TTC549 (cell line): ENCODE data around the gene CD177.
"Not testable (repeated sequence)": the region's sequence is repeated elsewhere in the genome, so short reads cannot be mapped to it uniquely, and the experiment has no call there.

Experiments
- FAIRE-seq: peaks from 2 replicates; lab custom pipeline; 2012; peaks lifted over from hg19 to GRCh38; lab: Jason Lieb, UNC

CD177 gene

DNA sequence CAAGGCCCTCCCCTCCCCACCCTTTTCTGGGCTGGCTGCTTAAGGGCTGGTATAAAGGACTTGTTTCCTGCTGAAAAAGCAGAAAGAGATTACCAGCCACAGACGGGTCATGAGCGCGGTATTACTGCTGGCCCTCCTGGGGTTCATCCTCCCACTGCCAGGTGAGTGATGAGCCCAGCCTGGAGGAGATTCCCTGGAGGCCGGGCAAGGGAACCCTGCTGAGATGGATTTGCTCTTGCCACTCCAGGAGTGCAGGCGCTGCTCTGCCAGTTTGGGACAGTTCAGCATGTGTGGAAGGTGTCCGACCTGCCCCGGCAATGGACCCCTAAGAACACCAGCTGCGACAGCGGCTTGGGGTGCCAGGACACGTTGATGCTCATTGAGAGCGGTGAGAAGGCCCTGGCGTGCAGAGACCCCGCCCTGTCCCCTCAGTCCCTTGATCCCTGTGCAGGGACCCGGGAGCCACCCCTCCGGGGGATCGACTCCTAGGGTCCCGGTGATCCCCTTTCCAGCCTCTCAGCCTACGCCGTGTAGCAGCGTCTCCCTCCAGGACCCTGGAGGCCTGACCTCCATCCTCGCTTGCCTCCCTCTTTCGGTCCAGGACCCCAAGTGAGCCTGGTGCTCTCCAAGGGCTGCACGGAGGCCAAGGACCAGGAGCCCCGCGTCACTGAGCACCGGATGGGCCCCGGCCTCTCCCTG lies at the start of gene CD177:
CD177 (plus strand) TSS at position 81 of the 699 bp plus-strand sequence; CDS start at position 110, 29 bp downstream.
- FAIRE-seq: no peak

DNA sequence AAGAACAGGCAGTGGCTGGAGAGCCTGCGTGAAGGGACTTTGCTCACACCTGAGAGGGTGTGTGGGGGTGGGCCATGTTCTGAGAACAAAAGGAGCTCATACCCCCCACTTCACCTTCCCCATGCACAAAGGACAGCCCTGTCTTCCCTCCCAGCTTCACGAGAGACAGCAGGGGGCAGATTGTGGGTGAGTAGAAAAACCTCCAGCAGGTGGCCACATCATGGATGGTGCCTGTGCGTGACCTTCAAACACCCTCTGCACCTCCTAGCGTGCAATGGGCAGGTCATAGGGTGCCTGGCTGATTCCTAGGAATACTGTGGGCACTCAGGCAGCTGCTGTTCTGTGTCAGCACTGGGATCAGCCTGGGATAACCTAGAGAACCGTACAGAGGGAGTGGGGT lies 47.8 kb upstream of the CD177 start:
- no peak for FAIRE-seq

GRCh38 chr19:43306097-43306496 lies 47.4 kb upstream of the CD177 start:
- no peak for FAIRE-seq

- FAIRE-seq: no peak
Measured at GRCh38 chr19:43308244-43308815, 45.2 kb upstream of the CD177 start.

DNA sequence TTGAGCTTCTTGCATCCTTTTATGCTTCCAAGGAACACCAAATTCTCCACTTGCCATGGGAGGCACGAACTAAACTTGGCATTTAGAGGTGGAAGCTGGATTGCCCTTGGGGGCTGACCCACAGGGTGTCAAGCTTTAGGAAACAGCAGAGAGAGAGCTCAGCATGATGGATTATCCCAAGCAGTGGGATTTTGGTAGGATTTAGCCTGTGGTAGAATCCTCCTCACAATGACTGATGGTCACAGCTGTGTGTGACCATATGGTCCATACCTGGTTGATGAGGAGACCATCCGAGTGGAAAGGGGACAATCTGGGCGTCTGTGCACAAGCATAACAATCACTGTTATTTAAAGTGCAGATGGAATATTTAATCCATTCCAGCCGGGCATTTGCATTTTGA lies 44.0 kb upstream of the CD177 start:
- FAIRE-seq: no peak

DNA sequence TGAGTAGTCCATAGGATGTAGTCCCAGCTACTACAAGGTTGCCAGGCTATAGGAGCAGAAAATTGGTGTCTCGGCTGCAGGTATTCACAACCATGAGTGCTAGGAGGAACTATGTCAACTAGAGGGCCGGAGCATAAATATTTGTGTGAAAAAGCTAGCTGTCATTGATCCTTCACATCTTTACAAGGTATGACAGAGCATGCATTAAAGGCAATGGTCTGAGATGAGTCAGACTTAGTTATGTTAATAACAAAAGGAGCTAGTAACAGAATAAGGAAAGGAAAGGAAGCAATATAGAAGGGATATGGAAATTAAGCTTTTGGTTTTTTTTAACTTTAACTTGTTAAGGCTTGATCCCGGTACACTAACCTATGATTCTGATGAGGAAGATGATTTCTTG lies 43.3 kb upstream of the CD177 start:
- no peak for FAIRE-seq

DNA sequence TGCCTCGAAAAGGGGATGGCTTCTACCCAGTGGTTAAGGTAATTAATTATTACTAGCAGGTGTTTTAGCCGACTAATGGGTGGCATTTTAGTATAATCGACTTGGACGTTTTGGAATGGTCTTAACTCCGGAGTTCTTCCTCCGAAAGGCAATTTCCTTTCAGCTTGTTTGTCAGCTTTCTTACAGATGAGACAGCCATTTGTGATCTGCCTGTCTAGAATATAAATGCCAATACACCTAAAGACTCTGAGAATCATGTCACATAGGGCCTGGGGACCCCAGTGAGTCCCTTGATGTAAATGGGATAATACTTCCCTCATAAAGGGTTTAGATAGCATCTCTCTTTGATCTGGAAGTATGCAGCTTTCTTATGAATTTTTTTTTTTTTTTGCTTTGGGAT lies 42.2 kb upstream of the CD177 start:
- FAIRE-seq: no peak

DNA sequence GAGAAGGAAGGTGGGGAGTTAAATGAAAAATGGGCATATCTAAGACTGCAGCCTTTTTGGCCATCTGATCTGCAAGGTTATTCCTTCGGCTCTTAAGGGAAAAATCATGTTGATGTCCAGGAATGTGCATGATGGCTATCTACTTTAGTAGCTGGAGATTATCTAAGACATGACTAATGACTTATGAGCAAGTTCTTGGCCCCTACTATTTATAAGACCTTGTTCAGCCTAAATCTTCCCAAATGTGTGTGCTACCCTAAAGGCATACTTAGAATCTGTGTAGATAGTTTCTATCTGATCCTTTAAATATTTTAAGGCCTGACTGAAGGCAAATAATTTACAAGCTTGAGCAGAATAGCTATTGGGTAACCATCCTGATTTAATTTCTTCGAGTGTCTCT lies 41.8 kb upstream of the CD177 start:
- FAIRE-seq: no peak

DNA sequence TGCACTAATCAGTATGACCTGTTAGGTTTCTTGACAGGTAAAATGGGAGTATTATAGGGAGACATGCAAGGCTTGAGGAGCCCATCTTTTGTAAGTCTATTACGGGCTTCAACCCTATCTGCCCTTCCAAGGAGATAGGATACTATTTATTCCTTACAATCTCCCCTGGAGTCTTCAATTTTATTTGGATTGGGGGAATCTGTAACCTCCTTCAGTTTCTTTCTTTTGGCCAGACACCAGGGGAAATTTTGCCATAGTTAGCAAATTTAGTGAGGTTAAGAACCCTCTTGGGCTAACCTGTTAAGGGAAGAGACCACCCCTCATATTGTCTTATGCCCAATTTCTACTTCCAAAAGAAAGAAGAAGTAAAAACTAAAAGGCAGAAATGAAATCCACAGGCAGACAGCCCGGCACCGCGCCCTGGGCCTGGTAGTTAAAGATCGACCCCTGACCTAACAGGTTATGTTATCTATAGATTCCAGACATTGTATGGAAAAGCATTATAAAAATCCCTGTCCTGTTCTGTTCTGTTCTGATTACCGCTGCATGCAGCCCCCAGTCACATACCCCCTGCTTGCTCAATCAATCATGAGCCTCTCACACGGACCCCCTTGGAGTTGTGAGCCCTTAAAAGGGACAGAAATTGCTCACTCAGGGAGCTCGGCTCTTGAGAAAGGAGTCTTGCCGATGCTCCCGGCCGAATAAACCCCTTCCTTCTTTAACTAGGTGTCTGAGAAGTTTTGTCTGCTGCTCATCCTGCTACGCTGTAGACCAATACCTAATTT lies 39.6 kb upstream of the CD177 start:
- FAIRE-seq: no peak

DNA sequence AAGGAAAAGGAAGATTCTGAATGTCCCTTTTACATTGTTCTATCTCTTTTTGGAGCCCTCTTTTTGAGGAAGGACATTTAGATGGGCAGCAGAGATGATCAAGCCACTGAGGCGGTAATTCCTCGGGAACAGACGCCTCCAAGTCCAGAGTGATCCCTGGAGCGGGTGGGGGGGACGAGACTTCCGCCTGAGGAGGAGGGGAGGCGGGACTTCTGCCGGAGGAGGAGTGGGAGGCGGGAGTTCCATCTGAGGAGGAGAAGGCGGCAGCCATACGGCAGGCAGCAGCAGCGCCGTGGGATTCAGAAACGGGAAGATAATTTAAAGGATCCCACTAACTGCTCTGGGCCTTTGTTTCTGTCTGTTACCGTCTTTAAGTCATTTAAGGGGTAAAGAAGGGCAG lies 37.6 kb upstream of the CD177 start:
- FAIRE-seq: no peak

DNA sequence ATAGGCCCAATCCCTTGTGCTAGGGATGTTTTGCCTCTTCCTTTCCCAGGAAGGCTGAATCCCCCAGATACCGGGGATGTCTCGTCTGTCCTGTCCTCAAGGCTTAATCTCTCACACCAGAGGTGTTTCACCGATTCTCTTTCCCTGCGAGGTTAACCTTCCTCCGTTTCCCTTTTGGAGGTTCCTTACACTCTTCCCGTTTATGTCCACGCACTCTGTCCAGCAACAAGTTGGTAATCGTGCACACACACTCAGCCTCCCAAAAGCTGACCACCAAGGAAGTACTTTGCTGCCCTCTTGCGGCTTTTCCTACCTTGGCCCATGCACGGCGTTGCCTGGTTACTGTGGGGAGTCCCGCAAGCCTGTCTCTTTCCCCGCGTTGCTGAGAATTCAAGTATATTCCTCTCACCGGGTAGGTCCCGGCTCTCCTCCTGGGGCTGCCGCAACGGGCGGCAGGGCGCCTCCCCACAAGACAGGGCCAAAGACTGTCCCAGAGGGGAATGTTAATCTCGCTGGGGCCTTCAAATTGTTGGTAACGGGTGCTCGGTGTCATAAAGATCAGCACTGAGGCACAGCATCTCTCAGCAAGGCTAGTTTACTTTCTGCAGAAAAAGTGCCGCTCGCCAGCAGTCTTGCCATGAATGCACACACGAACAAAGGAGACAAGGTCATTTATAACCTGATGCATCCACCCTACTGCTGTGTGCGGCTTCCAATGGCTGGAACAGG lies 36.7 kb upstream of the CD177 start:
- FAIRE-seq: no peak

DNA sequence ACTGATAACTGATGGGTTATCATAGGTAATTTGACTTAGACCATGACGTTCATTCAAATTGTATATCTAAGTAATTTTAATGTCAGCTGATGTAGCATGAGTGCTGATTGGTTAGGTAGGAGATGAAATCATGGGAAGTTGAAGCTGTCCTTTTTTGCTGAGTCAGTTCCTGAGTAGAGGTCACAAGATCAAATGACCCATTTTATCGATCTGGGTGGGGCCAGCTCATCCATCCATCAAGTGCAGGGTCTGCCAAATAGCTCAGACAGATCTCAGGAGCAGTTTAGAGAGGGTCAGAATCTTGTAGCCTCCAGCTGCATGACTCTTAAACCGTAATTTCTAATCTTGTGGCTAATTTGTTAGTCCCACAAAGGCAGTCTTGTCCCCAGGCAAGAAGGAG lies 35.3 kb upstream of the CD177 start:
- no peak for FAIRE-seq

DNA sequence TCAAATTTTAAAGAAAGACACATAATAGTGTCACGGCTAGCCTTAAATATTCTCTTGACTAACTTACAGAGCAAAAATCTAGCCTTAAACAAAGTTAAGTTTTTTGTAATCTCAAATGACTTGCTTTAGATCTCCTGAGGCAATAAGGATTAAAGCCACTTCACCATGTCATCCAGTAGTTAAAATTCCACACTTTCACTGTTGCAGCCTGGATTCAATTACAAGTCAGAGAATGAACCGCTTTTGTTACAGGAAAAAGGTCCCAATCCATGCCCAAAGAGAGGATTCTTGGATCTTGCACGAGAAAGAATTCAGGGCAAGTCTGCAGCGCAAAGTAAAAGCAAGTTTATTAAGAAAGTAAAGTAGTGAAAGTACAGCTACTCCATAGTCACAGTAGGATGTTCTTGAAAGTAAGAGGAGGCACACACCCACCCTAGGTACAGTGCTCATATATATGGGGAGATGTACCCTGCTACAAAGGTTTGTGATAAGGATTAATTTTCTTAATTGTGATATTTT lies 34.6 kb upstream of the CD177 start:
- no peak for FAIRE-seq

GRCh38 chr19:43320546-43320945 lies 32.9 kb upstream of the CD177 start:
- no peak for FAIRE-seq

GRCh38 chr19:43326761-43327160 lies 26.7 kb upstream of the CD177 start:
- FAIRE-seq: not testable (repeated sequence)

DNA sequence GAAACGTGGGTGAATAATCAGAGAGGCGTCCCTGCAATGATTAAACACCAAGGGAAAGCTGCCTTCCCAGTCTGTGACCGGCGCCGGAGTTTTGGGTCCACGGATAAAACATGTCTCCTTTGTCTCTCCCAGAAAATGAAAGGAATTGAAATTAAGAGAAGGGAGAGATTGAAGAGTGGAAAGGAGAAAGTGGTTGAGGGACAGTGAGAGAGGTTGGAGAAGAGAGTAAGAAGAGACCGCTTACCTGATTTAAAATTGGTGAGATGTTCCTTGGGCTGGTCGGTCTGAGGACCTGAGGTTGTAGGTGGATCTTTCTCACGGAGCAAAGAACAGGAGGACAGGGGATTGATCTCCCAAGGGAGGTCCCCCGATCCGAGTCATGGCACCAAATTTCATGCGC lies 24.9 kb upstream of the CD177 start:
- FAIRE-seq: not testable (repeated sequence)

DNA sequence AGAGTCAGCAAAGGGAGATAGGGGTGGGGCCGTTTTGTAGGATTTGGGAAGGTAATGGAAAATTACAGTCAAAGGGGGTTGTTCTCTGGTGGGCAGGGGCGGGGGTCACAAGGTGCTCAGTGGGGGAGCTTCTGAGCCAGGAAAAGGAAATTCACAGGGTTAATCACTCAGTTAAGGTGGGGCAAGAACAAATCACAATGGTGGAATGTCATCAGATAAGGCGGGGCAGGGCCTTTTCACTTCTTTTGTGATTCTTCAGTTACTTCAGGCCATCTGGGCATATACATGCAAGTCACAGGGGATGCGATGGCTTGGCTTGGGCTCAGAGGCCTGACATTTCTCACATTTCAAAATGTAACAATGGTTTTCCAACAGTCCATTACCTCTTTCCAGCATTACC lies 24.4 kb upstream of the CD177 start:
- FAIRE-seq: not testable (repeated sequence)

DNA sequence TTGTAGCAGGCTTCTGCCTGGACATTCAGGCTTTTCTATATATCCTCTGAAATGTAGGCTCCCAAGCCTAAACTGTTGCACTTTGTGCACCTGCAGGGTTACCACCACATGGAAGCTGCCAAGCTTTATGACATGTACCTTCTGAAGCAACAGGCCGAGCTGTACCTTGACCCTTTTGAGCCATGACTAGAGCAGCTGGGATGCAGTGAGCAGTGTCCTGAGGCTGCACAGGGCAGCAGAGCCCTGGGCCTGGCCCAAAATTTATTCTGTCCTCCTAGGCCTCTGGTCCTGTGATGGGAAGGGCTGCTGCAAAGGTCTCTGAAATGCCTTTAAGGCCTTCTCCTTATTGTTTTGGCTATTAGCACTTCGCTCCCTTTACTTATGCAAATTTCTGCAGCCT lies 23.5 kb upstream of the CD177 start:
- FAIRE-seq: no peak

DNA sequence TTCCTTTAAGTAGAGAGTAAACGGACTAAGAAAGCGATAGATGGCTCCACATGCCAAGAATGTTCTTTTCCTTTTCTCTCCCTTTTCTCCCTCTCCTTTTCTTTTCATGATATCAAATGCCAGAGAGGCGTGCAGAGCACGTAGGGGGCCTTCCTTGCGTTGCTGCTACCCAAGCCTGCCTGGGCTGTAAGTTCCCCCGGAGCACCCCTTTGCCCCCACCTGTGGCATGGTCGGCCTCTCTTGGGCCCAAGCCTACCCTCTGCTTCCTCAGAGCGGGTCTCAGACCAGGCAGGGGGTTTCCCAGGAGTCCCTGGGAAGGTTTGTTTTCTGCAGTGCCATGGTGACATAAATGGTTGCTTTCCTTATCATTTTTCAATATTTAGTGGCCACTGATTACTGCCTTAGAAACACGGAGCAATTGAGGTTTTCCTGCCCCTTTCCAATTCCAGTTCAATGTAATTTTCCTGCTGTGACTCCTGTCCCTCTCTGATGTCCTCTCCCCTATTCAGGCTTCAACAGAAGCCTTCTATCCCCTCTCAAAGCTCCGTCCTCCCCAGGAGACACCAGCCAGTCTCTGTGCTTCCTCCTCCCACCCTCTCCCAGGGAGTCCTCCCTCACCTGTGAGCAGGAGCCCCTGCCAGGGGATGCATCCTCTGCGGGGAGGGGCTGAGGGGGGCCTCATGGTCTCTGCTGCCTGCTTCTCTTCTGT lies 22.6 kb upstream of the CD177 start:
- FAIRE-seq: no peak

DNA sequence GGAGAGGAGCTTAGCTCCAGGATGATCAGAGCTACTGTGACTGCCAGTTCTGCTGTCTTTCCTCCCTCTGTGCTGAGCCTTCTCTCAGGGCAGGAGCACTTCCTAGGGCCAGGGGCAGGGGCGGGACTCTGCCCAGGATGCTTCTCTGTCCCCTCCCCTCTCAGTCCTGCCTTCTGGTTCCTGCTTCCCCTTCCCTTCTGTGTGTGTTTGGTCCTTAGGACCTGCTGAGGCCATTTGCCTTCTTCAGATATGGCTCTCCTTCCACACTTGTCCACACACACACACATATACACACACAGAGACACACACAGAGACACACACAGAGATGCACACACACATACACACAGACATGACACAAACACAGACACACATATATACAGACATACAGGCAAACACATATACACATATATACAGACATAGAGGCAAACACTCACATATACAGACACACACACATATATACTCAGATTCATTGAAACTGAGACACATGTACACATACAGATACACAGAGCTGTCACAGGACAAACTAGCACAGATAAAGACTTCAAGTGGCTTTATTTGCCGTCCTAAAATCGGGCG lies 22.0 kb upstream of the CD177 start:
- no peak for FAIRE-seq

- no peak for FAIRE-seq
Measured at GRCh38 chr19:43332058-43332922, 21.2 kb upstream of the CD177 start.
